ENCODE measurements around the gene OTC. TPM values are rescaled to one million over a fixed set of nuclear protein-coding genes. Genes with fewer than 3 reads are reported as not detected.

OTC gene
- polyA plus RNA-seq, 1 donor (not counting 4 experiments of a cell fraction or from before 2014, with no cell fraction given) = not detected

- no peaks in the 10 kb centered on the region for H4K20me1 ChIP-seq (ENCODE audit: control insufficient read depth, extremely low read depth, insufficient read depth, low read length)
- H3K36me3 ChIP-seq (ENCODE audit: control insufficient read depth in 2 of 2, extremely low read depth in 1 of 2, insufficient read depth in 2 of 2, low read length in 2 of 2) = no peaks in the 10 kb centered on the region
- no peaks in the 10 kb centered on the region for H3K27me3 ChIP-seq (ENCODE audit: control insufficient read depth, extremely low read depth, insufficient read depth, low read length)
- no peak overlapping the region for H2AFZ ChIP-seq (ENCODE audit: control insufficient read depth, low read length)
- no peaks in the 10 kb centered on the region for H3K79me2 ChIP-seq (ENCODE audit: control insufficient read depth, insufficient read depth, low read length)
- no peaks in the 10 kb centered on the region for H3K9me3 ChIP-seq (ENCODE audit: control insufficient read depth, low read depth, low read length)
- FAIRE-seq (no peak), DNase-seq (ENCODE audit: low read depth, low spot score) (no peak)
- H3K4me3 ChIP-seq (ENCODE audit: control insufficient read depth in 2 of 3, extremely low read depth in 1 of 3, insufficient read depth in 2 of 3, low read depth in 1 of 3, low read length in 3 of 3) = no peak overlapping the region
- no peak overlapping the region for H3K27ac ChIP-seq (ENCODE audit: control insufficient read depth, insufficient read depth, low read length)
- no peaks in the 10 kb centered on the region for H3K9me1 ChIP-seq (ENCODE audit: control insufficient read depth, extremely low read depth, insufficient read depth, low read length)
- no peak overlapping the region for H3K9ac ChIP-seq (ENCODE audit: control insufficient read depth, extremely low read depth, insufficient read depth, low read length)
- TF ChIP-seq CTCF (optimal IDR thresholded peaks at IDR 0.05 in 1 of 3, IDR thresholded peaks at IDR 0.05 in 1 of 3, conservative IDR thresholded peaks at IDR 0.05 in 1 of 3; ENCODE audit: extremely low read depth in 1 of 3, insufficient read depth in 2 of 3, low read length in 3 of 3) (no peak), EZH2 (IDR thresholded peaks at IDR 0.05; ENCODE audit: low read length) (no peak)
- dilution Hi-C loops (cut with MboI; ENCODE audit: extremely low pct_ligation_motif_present, low sequenced_read_pairs) = no loop called here
- no peak overlapping the region for H3K4me2 ChIP-seq (ENCODE audit: control insufficient read depth, extremely low read depth, insufficient read depth, low read depth, low read length)
- H3K4me1 ChIP-seq (ENCODE audit: control insufficient read depth, extremely low read depth, insufficient read depth, low read length) = no peaks in the 10 kb centered on the region
Observed at GRCh38 chrX:38409289-38409688, 56.9 kb downstream of the OTC start.

DNA sequence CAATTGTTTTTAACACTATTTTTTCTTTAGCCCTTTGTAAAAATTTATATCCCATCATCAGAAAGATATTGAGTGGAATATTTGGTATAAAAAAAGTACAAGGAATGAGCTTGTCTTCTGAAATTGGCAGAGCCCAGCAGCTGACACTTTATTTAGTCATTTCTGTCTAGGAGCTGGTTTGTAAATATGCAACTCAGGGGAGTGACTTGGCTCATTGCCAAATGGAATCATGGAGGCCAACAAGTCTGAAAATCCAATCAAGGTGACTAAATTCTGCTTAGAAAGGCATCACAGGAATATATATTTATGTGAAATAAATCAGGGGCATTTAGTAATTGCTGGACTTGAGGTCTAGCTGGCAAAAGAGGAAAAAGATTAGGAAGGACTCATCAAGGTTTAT is 74.4 kb downstream of the OTC start:
- Histone ChIP-seq H3K4me1 (ENCODE audit: control insufficient read depth, extremely low read depth, insufficient read depth, low read length) (no peaks in the 10 kb centered on the region), H3K79me2 (ENCODE audit: control insufficient read depth, insufficient read depth, low read length) (no peaks in the 10 kb centered on the region), H3K9me3 (ENCODE audit: control insufficient read depth, low read depth, low read length) (no peaks in the 10 kb centered on the region), H2AFZ (ENCODE audit: control insufficient read depth, low read length) (no peak overlapping the region), H3K4me2 (ENCODE audit: control insufficient read depth, extremely low read depth, insufficient read depth, low read depth, low read length) (no peak overlapping the region), H4K20me1 (ENCODE audit: control insufficient read depth, extremely low read depth, insufficient read depth, low read length) (no peaks in the 10 kb centered on the region), H3K4me3 (ENCODE audit: control insufficient read depth in 2 of 3, extremely low read depth in 1 of 3, insufficient read depth in 2 of 3, low read depth in 1 of 3, low read length in 3 of 3) (no peak overlapping the region), H3K27ac (ENCODE audit: control insufficient read depth, insufficient read depth, low read length) (no peak overlapping the region), H3K9me1 (ENCODE audit: control insufficient read depth, extremely low read depth, insufficient read depth, low read length) (no peaks in the 10 kb centered on the region), H3K9ac (ENCODE audit: control insufficient read depth, extremely low read depth, insufficient read depth, low read length) (no peak overlapping the region), H3K27me3 (ENCODE audit: control insufficient read depth, extremely low read depth, insufficient read depth, low read length) (no peaks in the 10 kb centered on the region), H3K36me3 (ENCODE audit: control insufficient read depth in 2 of 2, extremely low read depth in 1 of 2, insufficient read depth in 2 of 2, low read length in 2 of 2) (no peaks in the 10 kb centered on the region)
- no peak for DNase-seq (ENCODE audit: low read depth, low spot score)
- no peak for TF ChIP-seq CTCF (optimal IDR thresholded peaks at IDR 0.05 in 1 of 3, IDR thresholded peaks at IDR 0.05 in 1 of 3, conservative IDR thresholded peaks at IDR 0.05 in 1 of 3; ENCODE audit: extremely low read depth in 1 of 3, insufficient read depth in 2 of 3, low read length in 3 of 3)
- TF ChIP-seq EZH2 (IDR thresholded peaks at IDR 0.05; ENCODE audit: low read length) = no peak
- dilution Hi-C loops (cut with MboI; ENCODE audit: extremely low pct_ligation_motif_present, low sequenced_read_pairs) = no loop called here
- FAIRE-seq = no peak
